Measurements from ENCODE around the gene ADAMTS13. TPM values are rescaled to one million over a fixed set of nuclear protein-coding genes. Genes with fewer than 3 reads are reported as not detected.

ADAMTS13 gene
- total RNA-seq, 6 experiments from 2014 or later = 8.1 to 27.7 (median 11.3) TPM

DNA sequence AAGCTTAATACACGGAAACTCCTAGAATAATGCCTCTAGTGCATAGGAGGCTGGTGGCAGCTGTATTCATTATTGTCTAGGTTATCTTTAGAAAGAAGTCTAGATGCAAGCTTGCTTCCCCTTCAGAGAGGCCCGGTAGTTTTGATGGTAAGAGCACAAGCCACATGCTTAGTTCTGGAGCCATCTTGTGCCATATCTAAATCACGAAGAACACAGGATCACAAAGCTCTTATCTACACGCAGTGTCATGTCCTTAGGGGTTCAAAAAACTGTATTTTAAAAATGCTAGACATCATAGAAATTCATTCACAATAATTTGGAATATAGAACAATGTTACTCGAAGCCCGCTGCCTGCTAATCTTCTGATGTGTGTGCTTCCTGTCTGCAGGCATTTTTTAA is 43.8 kb downstream of the ADAMTS13 start:
- TF ChIP-seq, protein P1, sequence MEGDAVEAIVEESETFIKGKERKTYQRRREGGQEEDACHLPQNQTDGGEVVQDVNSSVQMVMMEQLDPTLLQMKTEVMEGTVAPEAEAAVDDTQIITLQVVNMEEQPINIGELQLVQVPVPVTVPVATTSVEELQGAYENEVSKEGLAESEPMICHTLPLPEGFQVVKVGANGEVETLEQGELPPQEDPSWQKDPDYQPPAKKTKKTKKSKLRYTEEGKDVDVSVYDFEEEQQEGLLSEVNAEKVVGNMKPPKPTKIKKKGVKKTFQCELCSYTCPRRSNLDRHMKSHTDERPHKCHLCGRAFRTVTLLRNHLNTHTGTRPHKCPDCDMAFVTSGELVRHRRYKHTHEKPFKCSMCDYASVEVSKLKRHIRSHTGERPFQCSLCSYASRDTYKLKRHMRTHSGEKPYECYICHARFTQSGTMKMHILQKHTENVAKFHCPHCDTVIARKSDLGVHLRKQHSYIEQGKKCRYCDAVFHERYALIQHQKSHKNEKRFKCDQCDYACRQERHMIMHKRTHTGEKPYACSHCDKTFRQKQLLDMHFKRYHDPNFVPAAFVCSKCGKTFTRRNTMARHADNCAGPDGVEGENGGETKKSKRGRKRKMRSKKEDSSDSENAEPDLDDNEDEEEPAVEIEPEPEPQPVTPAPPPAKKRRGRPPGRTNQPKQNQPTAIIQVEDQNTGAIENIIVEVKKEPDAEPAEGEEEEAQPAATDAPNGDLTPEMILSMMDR (IDR thresholded peaks at IDR 0.05) = no peak
- TF ChIP-seq POLR2A (IDR thresholded peaks at IDR 0.05) = no peak
- Histone ChIP-seq H3K9me3 (no peaks in the 10 kb centered on the region), H3K27ac (no peak overlapping the region), H3K36me3 (peaks cover 0 to 32% (median 6%) of the 10 kb centered on the region in 4 donors), H3K27me3 (no peaks in the 10 kb centered on the region), H3K4me3 (no peak overlapping the region), H3K4me1 (peaks cover 0 to 17% (median 5%) of the 10 kb centered on the region in 4 donors)
- no peak for ATAC-seq
- no peak for DNase-seq
- 76% methylated on average over 6 of the region's 6 CpGs for WGBS (ENCODE audit: insufficient coverage, low coverage, low lambda C conversion rate, missing lambda C conversion rate)
- intact Hi-C loops (cut with DNase I) = no loop called here

DNA sequence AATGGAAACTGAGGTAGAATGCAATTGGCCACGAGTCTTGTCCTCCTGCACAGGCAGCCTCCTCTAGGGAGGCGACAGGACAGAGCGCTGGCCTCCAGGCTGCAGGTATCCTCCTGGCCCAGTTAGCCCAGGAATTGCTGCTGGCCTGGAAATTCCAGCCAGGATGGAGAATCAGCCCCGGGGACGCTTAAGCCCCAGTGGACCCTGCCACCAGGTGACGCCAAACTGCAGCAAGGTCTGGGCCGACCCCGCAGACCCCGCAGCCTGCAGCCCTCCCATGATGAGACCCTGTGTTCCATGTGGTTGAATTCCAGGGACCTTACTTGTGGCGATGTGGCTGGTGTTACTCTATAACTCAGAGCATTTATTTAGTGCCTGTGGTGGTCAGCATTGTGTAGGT is 44.9 kb downstream of the ADAMTS13 start:
- Histone ChIP-seq H3K27ac (no peak overlapping the region), H3K4me1 (peaks cover 0 to 12% (median 0%) of the 10 kb centered on the region in 4 donors), H3K9me3 (no peaks in the 10 kb centered on the region), H3K27me3 (no peaks in the 10 kb centered on the region), H3K4me3 (no peak overlapping the region), H3K36me3 (peaks cover 0 to 32% (median 6%) of the 10 kb centered on the region in 4 donors)
- intact Hi-C loops (cut with DNase I) = no loop called here
- WGBS (ENCODE audit: insufficient coverage, low coverage, low lambda C conversion rate, missing lambda C conversion rate) = 89% methylated on average over 3 of the region's 10 CpGs
- TF ChIP-seq POLR2A (IDR thresholded peaks at IDR 0.05) = no peak
- TF ChIP-seq, protein P1 (IDR thresholded peaks at IDR 0.05) = no peak
- ATAC-seq (no peak), DNase-seq (no peak)

DNA sequence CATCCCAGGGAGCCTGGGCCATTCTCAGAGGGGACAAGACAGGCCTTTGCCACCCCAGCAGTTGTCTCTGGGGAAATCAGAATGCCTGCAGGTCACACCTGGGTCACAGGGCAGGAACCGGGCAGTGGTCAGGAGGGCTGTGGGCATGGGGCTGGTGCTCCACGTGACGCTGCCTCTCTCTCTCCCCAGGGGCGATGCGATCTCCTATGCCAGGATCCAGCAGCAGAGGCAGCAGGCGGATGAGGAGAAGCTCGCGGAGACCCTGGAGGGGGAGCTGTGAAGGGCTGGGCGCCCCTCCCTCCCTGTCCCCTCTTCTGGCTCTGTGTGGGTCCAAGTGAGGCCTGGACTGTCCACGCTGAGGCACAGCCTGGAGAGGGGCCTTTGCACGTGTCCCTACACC is 46.2 kb downstream of the ADAMTS13 start:
- peaks cover 0 to 34% (median 6%) of the 10 kb centered on the region in 4 donors for H3K36me3 ChIP-seq
- no peak overlapping the region for H3K4me3 ChIP-seq
- peaks cover 0 to 6% (median 0%) of the 10 kb centered on the region in 4 donors for H3K4me1 ChIP-seq
- no peaks in the 10 kb centered on the region for H3K27me3 ChIP-seq
- intact Hi-C loops (cut with DNase I) = no loop called here
- WGBS (ENCODE audit: insufficient coverage, low coverage, low lambda C conversion rate, missing lambda C conversion rate) = no CpG with 5 or more reads among the region's 11 CpGs
- no peak overlapping the region for H3K27ac ChIP-seq
- H3K9me3 ChIP-seq = no peaks in the 10 kb centered on the region
- TF ChIP-seq POLR2A (IDR thresholded peaks at IDR 0.05) = no peak
- TF ChIP-seq, protein P1 (IDR thresholded peaks at IDR 0.05) = no peak
- no peak for ATAC-seq
- no peak for DNase-seq

DNA sequence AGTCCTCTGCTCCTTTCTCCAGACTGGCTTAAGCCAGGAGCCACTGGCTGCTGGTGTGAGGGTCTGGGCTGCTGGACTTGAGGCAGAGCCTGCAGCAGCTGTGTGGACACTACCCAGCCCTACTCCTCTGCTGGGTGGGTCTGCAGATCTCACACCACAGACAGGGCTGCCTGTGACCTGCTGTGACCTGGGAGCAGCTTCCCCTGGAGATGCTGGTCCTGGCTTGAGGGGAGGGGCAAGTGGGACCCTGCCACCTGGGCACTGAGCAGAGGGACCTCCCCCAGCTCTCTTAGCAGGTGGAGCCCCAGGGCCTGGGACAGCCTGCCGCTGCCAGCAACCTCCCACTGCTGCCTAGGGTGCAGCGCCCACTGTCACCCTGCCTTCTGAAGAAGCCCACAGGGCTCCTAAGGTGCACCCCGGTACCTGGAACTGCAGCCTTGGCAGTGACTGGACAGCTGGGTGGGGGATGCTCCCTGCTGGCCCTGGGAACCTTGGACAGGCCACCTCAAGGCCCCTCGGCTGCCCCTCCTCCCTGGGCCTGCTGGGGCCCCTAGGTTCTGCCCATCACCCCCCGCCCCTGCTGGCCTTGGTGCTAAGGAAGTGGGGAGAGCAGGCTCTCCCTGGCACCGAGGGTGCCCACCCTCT is 46.7 kb downstream of the ADAMTS13 start:
- ATAC-seq (no peak), DNase-seq (no peak)
- WGBS (ENCODE audit: insufficient coverage, low coverage, low lambda C conversion rate, missing lambda C conversion rate) = no CpG with 5 or more reads among the region's 6 CpGs
- no peak overlapping the region for H3K4me3 ChIP-seq
- no peak for TF ChIP-seq POLR2A (IDR thresholded peaks at IDR 0.05)
- TF ChIP-seq, protein P1 (IDR thresholded peaks at IDR 0.05) = no peak
- H3K9me3 ChIP-seq = no peaks in the 10 kb centered on the region
- intact Hi-C loops (cut with DNase I) = no loop called here
- H3K27ac ChIP-seq = no peak overlapping the region
- H3K36me3 ChIP-seq = peaks cover 0 to 35% (median 6%) of the 10 kb centered on the region in 4 donors
- H3K27me3 ChIP-seq = no peaks in the 10 kb centered on the region
- peaks cover 0 to 6% (median 0%) of the 10 kb centered on the region in 4 donors for H3K4me1 ChIP-seq
